IMR-90 (cell line): Measurements from ENCODE around the gene VPS54. TPM values are rescaled to one million over a fixed set of nuclear protein-coding genes. Genes with fewer than 3 reads are reported as not detected.

Source experiments
- ATAC-seq: fragments of 200-7000 bp; cut with Tn5 transposase; 2 replicates; pipeline ENCODE4 v1.9.1; 2020; ENCODE audit warnings: low read depth, mild to moderate bottlenecking, moderate library complexity
- BruUV-seq: library from RNA; stranded (reverse); fragments of 400-500 nt; replicated peaks from 2 replicates; lab custom pipeline; 2021; lab: Mats Ljungman, UMichigan
- CTCF ChIA-PET: fragments of 300-600 bp; formaldehyde crosslinking; extraction: SDS; loops from one replicate; lab custom pipeline; 2021; ENCODE audit warnings: antibody characterized with exemption; lab: Yijun Ruan, JAX
- POLR2A ChIA-PET: fragments of 300-600 bp; sonication (Branson Sonifier 250); formaldehyde crosslinking; loops from one replicate; lab custom pipeline; 2022; ENCODE audit warnings: antibody characterized with exemption; ENCODE audit not compliant: unreplicated experiment; lab: Charles Lee
- DNase-seq: peaks from one replicate; pipeline ENCODE4 v3.0.0; 2013
- H2AFZ ChIP-seq: replicated peaks from 2 replicates; pipeline ENCODE3; 2013; ENCODE audit warnings: low read length, mild to moderate bottlenecking; ENCODE audit not compliant: poor library complexity
- H2AK5ac ChIP-seq: 2 replicates; pipeline ENCODE4 v1.6.1; 2013; ENCODE audit warnings: low read depth, low read length, inconsistent platforms
- H2AK9ac ChIP-seq: replicated peaks from 2 replicates; pipeline ENCODE3; 2013; ENCODE audit warnings: mild to moderate bottlenecking, low read depth, low read length, moderate library complexity; ENCODE audit not compliant: poor library complexity
- H2BK120ac ChIP-seq: 2 replicates; pipeline ENCODE4 v1.6.1; 2013; ENCODE audit warnings: low read depth, low read length, inconsistent platforms
- H2BK15ac ChIP-seq: 3 replicates; pipeline ENCODE4 v1.6.1; 2013; ENCODE audit warnings: low read depth, low read length, inconsistent platforms
- H2BK20ac ChIP-seq: 2 replicates; pipeline ENCODE4 v1.6.1; 2013; ENCODE audit warnings: low read depth, mild to moderate bottlenecking, inconsistent platforms, low read length, moderate library complexity
- H2BK5ac ChIP-seq: 2 replicates; pipeline ENCODE4 v1.6.1; 2013; ENCODE audit warnings: mild to moderate bottlenecking, low read depth, low read length, inconsistent platforms; ENCODE audit not compliant: poor library complexity, severe bottlenecking
- H3K14ac ChIP-seq: replicated peaks from 2 replicates; pipeline ENCODE4 v1.6.1; 2013; ENCODE audit warnings: low read depth, low read length, inconsistent platforms
- H3K18ac ChIP-seq: 2 replicates; pipeline ENCODE4 v1.6.1; 2013; ENCODE audit warnings: low read depth, low read length, control low read depth
- H3K23ac ChIP-seq: 2 replicates; pipeline ENCODE4 v1.6.1; 2013; ENCODE audit warnings: low read depth, low read length, inconsistent platforms
- H3K27ac ChIP-seq: 2 replicates; pipeline ENCODE4 v1.5.1; 2013; ENCODE audit warnings: mild to moderate bottlenecking, control low read depth, low read length; ENCODE audit not compliant: insufficient read depth
- H3K27me3 ChIP-seq: 2 replicates; pipeline ENCODE4 v1.6.1; 2013; ENCODE audit warnings: low read length; ENCODE audit not compliant: control insufficient read depth, insufficient read depth
- H3K36me3 ChIP-seq: 2 replicates; pipeline ENCODE4 v1.6.1; 2013; ENCODE audit warnings: low read length, mixed read lengths; ENCODE audit not compliant: control insufficient read depth, insufficient read depth
- H3K4ac ChIP-seq: 2 replicates; pipeline ENCODE4 v1.6.1; 2013; ENCODE audit warnings: low read depth, low read length, inconsistent platforms
- H3K4me1 ChIP-seq: 2 replicates; pipeline ENCODE4 v1.6.1; 2013; ENCODE audit warnings: low read length, mixed read lengths; ENCODE audit not compliant: control insufficient read depth, insufficient read depth
- H3K4me2 ChIP-seq: 2 replicates; pipeline ENCODE4 v1.6.1; 2013; ENCODE audit warnings: low read depth, mild to moderate bottlenecking, control low read depth, low read length, moderate library complexity
- H3K4me3 ChIP-seq: 2 replicates; pipeline ENCODE4 v1.5.1; 2013; ENCODE audit warnings: low read depth, mild to moderate bottlenecking, control low read depth, low read length, moderate library complexity; ENCODE audit not compliant: insufficient read depth
- H3K56ac ChIP-seq: 2 replicates; pipeline ENCODE4 v1.6.1; 2013; ENCODE audit warnings: low read length, inconsistent platforms; ENCODE audit not compliant: insufficient read depth; ENCODE audit errors: extremely low read depth
- H3K79me1 ChIP-seq, 2 experiments: 2 replicates each; pipeline ENCODE4 v1.6.1; 2013; ENCODE audit warnings: low read length in 2 of 2, inconsistent platforms in 1 of 2, low read depth in 1 of 2
- H3K9ac ChIP-seq: 2 replicates; pipeline ENCODE4 v1.6.1; 2013; ENCODE audit warnings: low read depth, low read length, control low read depth
- H3K9me1 ChIP-seq: 2 replicates; pipeline ENCODE4 v1.6.1; 2013; ENCODE audit warnings: low read length, inconsistent platforms; ENCODE audit not compliant: insufficient read depth
- H3K9me3 ChIP-seq: 2 replicates; pipeline ENCODE4 v1.6.1; 2013; ENCODE audit warnings: low read length; ENCODE audit not compliant: control insufficient read depth, insufficient read depth
- H4K20me1 ChIP-seq: 2 replicates; pipeline ENCODE4 v1.6.1; 2013; ENCODE audit warnings: low read length, inconsistent platforms; ENCODE audit not compliant: insufficient read depth
- H4K5ac ChIP-seq: 2 replicates; pipeline ENCODE4 v1.6.1; 2013; ENCODE audit warnings: mild to moderate bottlenecking, low read depth, low read length, control low read depth
- H4K8ac ChIP-seq, 2 experiments: 2 replicates each; pipeline ENCODE4 v1.6.1; 2013; ENCODE audit warnings: low read depth in 2 of 2, low read length in 2 of 2, control low read depth in 1 of 2, inconsistent platforms in 1 of 2
- H4K91ac ChIP-seq: 2 replicates; pipeline ENCODE4 v1.6.1; 2013; ENCODE audit warnings: low read depth, low read length, inconsistent platforms; ENCODE audit not compliant: insufficient read depth
- BHLHE40 ChIP-seq: fragments of 150-350 bp; IDR thresholded peaks from 2 replicates; pipeline ENCODE4 v1.6.1; 2016; ENCODE audit warnings: mild to moderate bottlenecking, low read depth, low read length
- CEBPB ChIP-seq: IDR thresholded peaks from 2 replicates; pipeline ENCODE4 v1.6.1; 2012; ENCODE audit warnings: low read depth, low read length, improper control_type of control experiment
- CHD1 ChIP-seq: IDR thresholded peaks from 2 replicates; pipeline ENCODE4 v1.6.1; 2012; ENCODE audit warnings: low read depth, low read length, improper control_type of control experiment
- ELK1 ChIP-seq: fragments of 150-350 bp; IDR thresholded peaks from 2 replicates; pipeline ENCODE4 v1.6.1; 2016; ENCODE audit warnings: low read depth, mild to moderate bottlenecking, low read length, moderate library complexity, borderline replicate concordance
- FOS ChIP-seq: fragments of 150-350 bp; IDR thresholded peaks from 2 replicates; pipeline ENCODE4 v1.6.1; 2016; ENCODE audit warnings: low read depth, low read length
- MAFK ChIP-seq: IDR thresholded peaks from 2 replicates; pipeline ENCODE4 v1.6.1; 2012; ENCODE audit warnings: low read depth, low read length, improper control_type of control experiment
- MAZ ChIP-seq: IDR thresholded peaks from 2 replicates; pipeline ENCODE4 v1.6.1; 2012; ENCODE audit warnings: low read depth, mild to moderate bottlenecking, low read length, improper control_type of control experiment, moderate library complexity, borderline replicate concordance
- MXI1 ChIP-seq: IDR thresholded peaks from 2 replicates; pipeline ENCODE4 v1.6.1; 2012; ENCODE audit warnings: low read depth, mild to moderate bottlenecking, low read length, moderate library complexity, borderline replicate concordance
- NFE2L2 ChIP-seq: fragments of 150-350 bp; IDR thresholded peaks from 2 replicates; pipeline ENCODE4 v1.6.1; 2016; ENCODE audit warnings: low read depth, mild to moderate bottlenecking, low read length
- POLR2A ChIP-seq: IDR thresholded peaks from 2 replicates; pipeline ENCODE4 v1.6.1; 2012; ENCODE audit warnings: mild to moderate bottlenecking, low read depth, low read length
- RAD21 ChIP-seq: IDR thresholded peaks from 2 replicates; pipeline ENCODE4 v1.6.1; 2012; ENCODE audit warnings: low read length, improper control_type of control experiment
- RCOR1 ChIP-seq: IDR thresholded peaks from 2 replicates; pipeline ENCODE4 v1.6.1; 2012; ENCODE audit warnings: mild to moderate bottlenecking, low read length, improper control_type of control experiment; ENCODE audit not compliant: insufficient replicate concordance
- RFX5 ChIP-seq: IDR thresholded peaks from 2 replicates; pipeline ENCODE4 v1.8.0; 2012; ENCODE audit warnings: low read depth, mild to moderate bottlenecking, low read length, moderate library complexity
- SMC3 ChIP-seq: fragments of 150-350 bp; IDR thresholded peaks from 2 replicates; pipeline ENCODE4 v1.6.1; 2016; ENCODE audit warnings: low read depth, mild to moderate bottlenecking, antibody characterized with exemption, low read length, moderate library complexity
- WGBS, 2 experiments: methylation state at CpG; one replicate each; pipeline versions ENCODE4 v1.1.5 to v1.1.7; 2013; ENCODE audit warnings: missing lambda C conversion rate in 2 of 2; ENCODE audit not compliant: insufficient read length in 1 of 2; ENCODE audit errors: extremely low coverage in 2 of 2; 5-methylcytosine and 5-hydroxymethylcytosine counted together
- dilution Hi-C: fragments of 300-500 bp; cut with HindIII; formaldehyde crosslinking; loops from one replicate; pipeline ENCODE4 v1.14.3; 2018; ENCODE audit warnings: low sequenced_read_pairs; ENCODE audit not compliant: unreplicated experiment
- in situ Hi-C: fragments of 300-500 bp; cut with MboI; formaldehyde crosslinking; loops from 3 replicates; pipeline ENCODE4 v1.14.3; 2019; ENCODE audit warnings: low sequenced_read_pairs, inconsistent platforms, mixed read lengths
- intact Hi-C: fragments of 100-400 bp; cut with micrococcal nuclease; formaldehyde crosslinking; loops from 2 replicates; pipeline ENCODE4 v1.10.0; 2022
- polyA plus RNA-seq, 3 experiments: library from polyadenylated mRNA; depleted of rRNA; stranded (reverse); fragments of >200 nt; gene quantifications; 2 replicates each; pipeline ENCODE4 v1.2.3, GENCODE V29; 2012; ENCODE audit warnings: low replicate concordance in 1 of 3
- total RNA-seq: library from RNA; depleted of rRNA; stranded (reverse); fragments of >200 nt; gene quantifications from 2 replicates; pipeline ENCODE4 v1.2.3, GENCODE V29; 2012
- TF ChIP-seq, protein P1 (sequence below): fragments of 150-350 bp; IDR thresholded peaks from 2 replicates; pipeline ENCODE4 v1.6.1; 2017; ENCODE audit warnings: mild to moderate bottlenecking, antibody characterized with exemption, low read length, low read depth
- TF ChIP-seq, protein P2 (sequence below): conservative IDR thresholded peaks from 2 replicates; pipeline ENCODE4 v1.5.1; 2012; ENCODE audit warnings: mild to moderate bottlenecking, low read depth, low read length, improper control_type of control experiment

VPS54 gene
- total and polyA plus RNA-seq, 2 of the 4 experiments (the other 2 are of a cell fraction) = 7.1 to 18.1 TPM

- intact Hi-C loops (no loop called here), in situ Hi-C loops (no loop called here), dilution Hi-C loops (no loop called here)
- H4K5ac ChIP-seq = no peak overlapping the region
- no peak overlapping the region for H3K14ac ChIP-seq
- WGBS, 2 experiments = no CpG with 5 or more reads among the region's 2 CpGs
- peaks cover 2% of the 10 kb centered on the region; the same call in 1 of the 2 replicates for H3K4me1 ChIP-seq
- no peak overlapping the region for H3K23ac ChIP-seq
- H3K56ac ChIP-seq = no peak overlapping the region
- no peak overlapping the region for H2AK5ac ChIP-seq
- no peak overlapping the region for H3K27ac ChIP-seq
- no peak overlapping the region for H2BK120ac ChIP-seq
- DNase-seq (no peak), ATAC-seq (no peak)
- H4K91ac ChIP-seq = no peak overlapping the region
- no peak overlapping the region for H2AK9ac ChIP-seq
- no peak overlapping the region for H2BK5ac ChIP-seq
- peaks cover 22% of the 10 kb centered on the region for H3K36me3 ChIP-seq
- POLR2A ChIA-PET = no interaction called here
- BruUV-seq = no TSS peak
- H2BK15ac ChIP-seq = no peak overlapping the region
- H3K4me2 ChIP-seq = no peak overlapping the region
- no peak overlapping the region for H3K4me3 ChIP-seq
- H3K9ac ChIP-seq = no peak overlapping the region
- H2BK20ac ChIP-seq = no peak overlapping the region
- no peak overlapping the region for H3K18ac ChIP-seq
- peaks cover 4 to 7% of the 10 kb centered on the region in 2 experiments; a peak in 2 of 4 replicates for H3K79me1 ChIP-seq
- H2AFZ ChIP-seq = no peak overlapping the region
- CTCF ChIA-PET = interaction anchor here (0.8 to 1.1 kb wide), 2 partner anchors 9 to 192 kb away, joined by 3 to 5 read pairs; no protein-coding TSS in a partner anchor
- H3K4ac ChIP-seq = no peak overlapping the region
- no peaks in the 10 kb centered on the region for H3K9me3 ChIP-seq
- no peaks in the 10 kb centered on the region for H3K27me3 ChIP-seq
- no peaks in the 10 kb centered on the region for H4K20me1 ChIP-seq
- H3K9me1 ChIP-seq = 0 out of 2 replicates have a peak, but pooled peaks cover 3% of the 10 kb centered on the region
- H4K8ac ChIP-seq = no peak overlapping the region
- TF ChIP-seq MXI1 (no peak), FOS (no peak), CHD1 (no peak), MAFK (no peak), CEBPB (no peak), RAD21 (no peak), BHLHE40 (no peak), NFE2L2 (no peak), RCOR1 (no peak), RFX5 (no peak), SMC3 (no peak), POLR2A (no peak), MAZ (no peak), ELK1 (no peak)
- TF ChIP-seq, protein P1, sequence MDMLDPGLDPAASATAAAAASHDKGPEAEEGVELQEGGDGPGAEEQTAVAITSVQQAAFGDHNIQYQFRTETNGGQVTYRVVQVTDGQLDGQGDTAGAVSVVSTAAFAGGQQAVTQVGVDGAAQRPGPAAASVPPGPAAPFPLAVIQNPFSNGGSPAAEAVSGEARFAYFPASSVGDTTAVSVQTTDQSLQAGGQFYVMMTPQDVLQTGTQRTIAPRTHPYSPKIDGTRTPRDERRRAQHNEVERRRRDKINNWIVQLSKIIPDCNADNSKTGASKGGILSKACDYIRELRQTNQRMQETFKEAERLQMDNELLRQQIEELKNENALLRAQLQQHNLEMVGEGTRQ = no peak
- TF ChIP-seq, protein P2, sequence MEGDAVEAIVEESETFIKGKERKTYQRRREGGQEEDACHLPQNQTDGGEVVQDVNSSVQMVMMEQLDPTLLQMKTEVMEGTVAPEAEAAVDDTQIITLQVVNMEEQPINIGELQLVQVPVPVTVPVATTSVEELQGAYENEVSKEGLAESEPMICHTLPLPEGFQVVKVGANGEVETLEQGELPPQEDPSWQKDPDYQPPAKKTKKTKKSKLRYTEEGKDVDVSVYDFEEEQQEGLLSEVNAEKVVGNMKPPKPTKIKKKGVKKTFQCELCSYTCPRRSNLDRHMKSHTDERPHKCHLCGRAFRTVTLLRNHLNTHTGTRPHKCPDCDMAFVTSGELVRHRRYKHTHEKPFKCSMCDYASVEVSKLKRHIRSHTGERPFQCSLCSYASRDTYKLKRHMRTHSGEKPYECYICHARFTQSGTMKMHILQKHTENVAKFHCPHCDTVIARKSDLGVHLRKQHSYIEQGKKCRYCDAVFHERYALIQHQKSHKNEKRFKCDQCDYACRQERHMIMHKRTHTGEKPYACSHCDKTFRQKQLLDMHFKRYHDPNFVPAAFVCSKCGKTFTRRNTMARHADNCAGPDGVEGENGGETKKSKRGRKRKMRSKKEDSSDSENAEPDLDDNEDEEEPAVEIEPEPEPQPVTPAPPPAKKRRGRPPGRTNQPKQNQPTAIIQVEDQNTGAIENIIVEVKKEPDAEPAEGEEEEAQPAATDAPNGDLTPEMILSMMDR = no peak
Observed at GRCh38 chr2:63890678-63891077, 128.6 kb downstream of the VPS54 start.
